GM18907 (cell line): ENCODE results near the gene CROCC.
"Not testable (repeated sequence)": the region's sequence is repeated elsewhere in the genome, so short reads cannot be mapped to it uniquely, and the experiment has no call there.

ENCODE experiments used
- ATAC-seq: cut with Tn5 transposase; IDR thresholded peaks from one replicate; pipeline ENCODE4 v1.9.1; 2021; ENCODE audit warnings: mild to moderate bottlenecking, moderate library complexity; ENCODE audit not compliant: unreplicated experiment

The CROCC gene

GRCh38 chr1:16921391-16922185, at the start of gene CROCC:
CROCC (plus strand) TSS chr1:16921931; CDS start chr1:16922019, 88 bp downstream.
- ATAC-seq, result no peak

- not testable (repeated sequence) for ATAC-seq
Measured at GRCh38 chr1:16872152-16873075, 49.3 kb upstream of the CROCC start.

- ATAC-seq, result not testable (repeated sequence)
Measured at GRCh38 chr1:16873076-16873879, 48.5 kb upstream of the CROCC start.

GRCh38 chr1:16874968-16875765, 46.6 kb upstream of the CROCC start:
- ATAC-seq, result not testable (repeated sequence)

GRCh38 chr1:16881742-16882141, 40.0 kb upstream of the CROCC start:
- ATAC-seq, result not testable (repeated sequence)

GRCh38 chr1:16882986-16883385, 38.7 kb upstream of the CROCC start:
- no peak for ATAC-seq

- not testable (repeated sequence) for ATAC-seq
Measured at GRCh38 chr1:16884487-16884886, 37.2 kb upstream of the CROCC start.

GRCh38 chr1:16886860-16887605, 34.7 kb upstream of the CROCC start:
- no peak for ATAC-seq

GRCh38 chr1:16888860-16889816, 32.6 kb upstream of the CROCC start:
- no peak for ATAC-seq

GRCh38 chr1:16890539-16891021, 31.2 kb upstream of the CROCC start:
- ATAC-seq, result not testable (repeated sequence)

GRCh38 chr1:16891057-16891456, 30.7 kb upstream of the CROCC start:
- not testable (repeated sequence) for ATAC-seq

- ATAC-seq, result not testable (repeated sequence)
Measured at GRCh38 chr1:16892978-16893525, 28.7 kb upstream of the CROCC start.

GRCh38 chr1:16893796-16894195, 27.9 kb upstream of the CROCC start:
- ATAC-seq, result not testable (repeated sequence)

GRCh38 chr1:16894338-16894737, 27.4 kb upstream of the CROCC start:
- not testable (repeated sequence) for ATAC-seq

- ATAC-seq, result not testable (repeated sequence)
Measured at GRCh38 chr1:16895233-16895597, 26.5 kb upstream of the CROCC start.

- peak; percentile 98 for ATAC-seq
Measured at GRCh38 chr1:16895598-16896315, 26.0 kb upstream of the CROCC start, which contains the start of gene RNU1-2. RNU1-2 (plus strand) TSS chr1:16895980.
